HepG2 (cell line): Measurements from ENCODE around the gene TLE7. TPM values are rescaled to one million over a fixed set of nuclear protein-coding genes. Genes with fewer than 3 reads are reported as not detected.

ENCODE experiments used
- DMAP1 ChIP-seq: IDR thresholded peaks from 2 replicates; pipeline ENCODE4 v1.6.1; 2016
- ELF1 ChIP-seq: sonication (generic); formaldehyde crosslinking; IDR thresholded peaks from 2 replicates; pipeline ENCODE4 v1.4.0; 2020; ENCODE audit warnings: missing genetic modification reagents
- FOXK2 ChIP-seq: fragments of 450-650 bp; IDR thresholded peaks from 2 replicates; pipeline ENCODE4 v1.6.1; 2016
- GABPB1 ChIP-seq: IDR thresholded peaks from 2 replicates; pipeline ENCODE4 v1.6.1; 2016; ENCODE audit warnings: mild to moderate bottlenecking, missing genetic modification reagents, moderate library complexity, missing compliant biosample characterization
- HNF4G ChIP-seq, 2 experiments: sonication (generic) in 1 of 2; formaldehyde crosslinking in 1 of 2; IDR thresholded peaks; 2 replicates each; pipeline versions ENCODE4 v1.4.0 to v1.6.1; 2011 to 2020; ENCODE audit warnings: borderline replicate concordance in 2 of 2, low read depth in 2 of 2, mild to moderate bottlenecking in 2 of 2, low read length in 1 of 2, missing genetic modification reagents in 1 of 2, moderate library complexity in 1 of 2
- JUN ChIP-seq: sonication (generic); formaldehyde crosslinking; IDR thresholded peaks from 2 replicates; pipeline ENCODE4 v1.4.0; 2020; ENCODE audit warnings: mild to moderate bottlenecking, missing genetic modification reagents
- KAT2B ChIP-seq: fragments of 150-350 bp; IDR thresholded peaks from 2 replicates; pipeline ENCODE4 v1.6.1; 2014; ENCODE audit warnings: low read depth, low read length, borderline replicate concordance
- KLF6 ChIP-seq: IDR thresholded peaks from 2 replicates; pipeline ENCODE4 v1.8.0; 2016; ENCODE audit warnings: missing biosample characterization, missing genetic modification reagents
- MXI1 ChIP-seq: IDR thresholded peaks from 3 replicates; pipeline ENCODE4 v1.6.1; 2012; ENCODE audit warnings: low read depth, low read length, inconsistent platforms, borderline replicate concordance
- NFIB ChIP-seq: sonication (generic); formaldehyde crosslinking; IDR thresholded peaks from 2 replicates; pipeline ENCODE4 v1.9.0; 2021; ENCODE audit warnings: missing genetic modification reagents, mild to moderate bottlenecking, borderline replicate concordance
- PHF5A ChIP-seq: IDR thresholded peaks from one replicate; pipeline ENCODE4 v1.6.1; 2018; ENCODE audit warnings: low read depth, missing genetic modification reagents; ENCODE audit not compliant: unreplicated experiment
- U2AF2 ChIP-seq: fragments of 200-400 bp; formaldehyde crosslinking; IDR thresholded peaks from 2 replicates; pipeline ENCODE4 v1.6.1; 2017; ENCODE audit warnings: low read depth, mild to moderate bottlenecking, low read length
- YEATS2 ChIP-seq: sonication (generic); formaldehyde crosslinking; IDR thresholded peaks from 2 replicates; pipeline ENCODE4 v1.4.0; 2020; ENCODE audit warnings: missing genetic modification reagents, borderline replicate concordance
- ZNF614 ChIP-seq: IDR thresholded peaks from 2 replicates; pipeline ENCODE4 v1.6.1; 2018; ENCODE audit warnings: missing biosample characterization, missing genetic modification reagents, inconsistent platforms, borderline replicate concordance
- ZNF678 ChIP-seq: sonication (generic); formaldehyde crosslinking; IDR thresholded peaks from 2 replicates; pipeline ENCODE4 v1.4.0; 2020; ENCODE audit warnings: mild to moderate bottlenecking, missing genetic modification reagents
- polyA plus RNA-seq, 8 experiments: library from polyadenylated mRNA; depleted of rRNA in 3 of 8; stranded (reverse) in 7 of 8; unstranded in 1 of 8; fragments of >200 nt; fragmentation: Illumina TruSeq in 4 of 8; extraction: Trizol in 4 of 8; gene quantifications; 2 replicates each; pipeline versions ENCODE4 v1.2.1 to v1.2.3, GENCODE V29; 2011 to 2016; ENCODE audit warnings: low read depth in 4 of 8, missing spikeins in 1 of 8, mixed read lengths in 1 of 8; ENCODE audit not compliant: insufficient read depth in 1 of 8
- total RNA-seq, 5 experiments: library from RNA; depleted of rRNA; stranded (reverse); fragments of >200 nt; fragmentation: Illumina TruSeq; extraction: Trizol; gene quantifications; 2 replicates each; pipeline ENCODE4 v1.2.3, GENCODE V29; 2016; ENCODE audit warnings: low read depth in 1 of 5
- TF ChIP-seq, protein P1 (sequence below): sonication (generic); formaldehyde crosslinking; IDR thresholded peaks from 2 replicates; pipeline ENCODE4 v1.5.0; 2020; ENCODE audit warnings: missing genetic modification reagents
- TF ChIP-seq, protein P2 (sequence below): sonication (generic); IDR thresholded peaks from 2 replicates; pipeline ENCODE4 v1.6.1; 2016; ENCODE audit warnings: low read depth, borderline replicate concordance
- TF ChIP-seq, protein P3 (sequence below): sonication (generic); formaldehyde crosslinking; IDR thresholded peaks from 2 replicates; pipeline ENCODE4 v1.5.0; 2020; ENCODE audit warnings: missing genetic modification reagents, mild to moderate bottlenecking, borderline replicate concordance
- TF ChIP-seq, protein P4 (sequence below): IDR thresholded peaks from 2 replicates; pipeline ENCODE4 v1.6.1; 2016
- TF ChIP-seq, protein P5 (sequence below): sonication (generic); formaldehyde crosslinking; IDR thresholded peaks from 2 replicates; pipeline ENCODE4 v1.5.1; 2020; ENCODE audit warnings: mild to moderate bottlenecking, missing genetic modification reagents, borderline replicate concordance

Gene TLE7
- total and polyA plus RNA-seq, 2 of the 13 experiments (the other 11 are each of a cell fraction or from before 2014, with no cell fraction given): not detected

DNA sequence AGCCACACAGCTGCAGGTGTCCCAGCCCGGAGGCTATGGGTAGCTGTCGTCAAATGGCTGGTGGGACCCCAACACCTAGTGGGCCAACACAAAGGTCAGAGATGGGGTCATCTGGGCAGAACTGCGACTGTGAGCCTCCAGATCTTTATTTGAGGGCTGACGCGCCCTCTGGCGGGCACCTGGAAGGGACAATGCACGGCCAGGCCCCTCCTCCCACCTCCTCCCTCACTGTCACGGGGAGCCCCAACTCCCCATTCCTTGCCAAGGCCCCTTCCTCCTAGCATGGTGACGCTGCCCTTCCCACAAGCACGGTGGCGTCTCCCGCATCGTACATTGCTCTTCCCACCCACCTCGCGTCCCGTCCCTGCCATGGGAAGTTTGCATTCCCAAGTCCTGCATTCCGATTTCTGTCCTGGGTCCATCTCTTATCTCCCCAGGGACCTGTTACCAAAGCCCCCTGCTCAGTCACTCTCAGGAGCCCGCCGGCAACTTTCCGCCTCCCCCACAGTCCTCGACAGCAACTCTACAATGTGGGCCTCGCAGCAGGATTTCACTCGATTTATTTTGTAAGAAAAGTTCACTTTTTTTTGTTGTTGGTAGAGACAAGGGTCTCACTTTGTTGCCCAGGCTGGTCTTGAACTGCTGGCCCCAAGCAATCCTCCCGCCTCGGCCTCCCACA is 1.0 kb downstream of the TLE7 start (continued):
- TF ChIP-seq, protein P1, sequence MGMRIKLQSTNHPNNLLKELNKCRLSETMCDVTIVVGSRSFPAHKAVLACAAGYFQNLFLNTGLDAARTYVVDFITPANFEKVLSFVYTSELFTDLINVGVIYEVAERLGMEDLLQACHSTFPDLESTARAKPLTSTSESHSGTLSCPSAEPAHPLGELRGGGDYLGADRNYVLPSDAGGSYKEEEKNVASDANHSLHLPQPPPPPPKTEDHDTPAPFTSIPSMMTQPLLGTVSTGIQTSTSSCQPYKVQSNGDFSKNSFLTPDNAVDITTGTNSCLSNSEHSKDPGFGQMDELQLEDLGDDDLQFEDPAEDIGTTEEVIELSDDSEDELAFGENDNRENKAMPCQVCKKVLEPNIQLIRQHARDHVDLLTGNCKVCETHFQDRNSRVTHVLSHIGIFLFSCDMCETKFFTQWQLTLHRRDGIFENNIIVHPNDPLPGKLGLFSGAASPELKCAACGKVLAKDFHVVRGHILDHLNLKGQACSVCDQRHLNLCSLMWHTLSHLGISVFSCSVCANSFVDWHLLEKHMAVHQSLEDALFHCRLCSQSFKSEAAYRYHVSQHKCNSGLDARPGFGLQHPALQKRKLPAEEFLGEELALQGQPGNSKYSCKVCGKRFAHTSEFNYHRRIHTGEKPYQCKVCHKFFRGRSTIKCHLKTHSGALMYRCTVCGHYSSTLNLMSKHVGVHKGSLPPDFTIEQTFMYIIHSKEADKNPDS (CRISPR knock-in tag): no peak
- TF ChIP-seq DMAP1 (no peak), ZNF678 (0 out of 2 replicates have a peak, but pooled peaks have one; percentile 45), JUN (no peak), FOXK2 (no peak), ELF1 (no peak), YEATS2 (CRISPR knock-in tag) (no peak), U2AF2 (no peak), GABPB1 (CRISPR knock-in tag) (no peak), HNF4G (IDR thresholded peaks at IDR 0.05; ENCODE audit: borderline replicate concordance, low read depth, low read length) (0 out of 2 replicates have a peak, but pooled peaks have one; percentile 11), HNF4G (CRISPR knock-in tag; IDR thresholded peaks at IDR 0.05; ENCODE audit: borderline replicate concordance, low read depth) (no peak), NFIB (no peak), PHF5A (CRISPR knock-in tag) (no peak), MXI1 (no peak), KLF6 (CRISPR knock-in tag) (no peak), KAT2B (no peak), ZNF614 (CRISPR knock-in tag) (no peak)
- TF ChIP-seq, protein P2, sequence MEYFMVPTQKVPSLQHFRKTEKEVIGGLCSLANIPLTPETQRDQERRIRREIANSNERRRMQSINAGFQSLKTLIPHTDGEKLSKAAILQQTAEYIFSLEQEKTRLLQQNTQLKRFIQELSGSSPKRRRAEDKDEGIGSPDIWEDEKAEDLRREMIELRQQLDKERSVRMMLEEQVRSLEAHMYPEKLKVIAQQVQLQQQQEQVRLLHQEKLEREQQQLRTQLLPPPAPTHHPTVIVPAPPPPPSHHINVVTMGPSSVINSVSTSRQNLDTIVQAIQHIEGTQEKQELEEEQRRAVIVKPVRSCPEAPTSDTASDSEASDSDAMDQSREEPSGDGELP: no peak
- TF ChIP-seq, protein P3, sequence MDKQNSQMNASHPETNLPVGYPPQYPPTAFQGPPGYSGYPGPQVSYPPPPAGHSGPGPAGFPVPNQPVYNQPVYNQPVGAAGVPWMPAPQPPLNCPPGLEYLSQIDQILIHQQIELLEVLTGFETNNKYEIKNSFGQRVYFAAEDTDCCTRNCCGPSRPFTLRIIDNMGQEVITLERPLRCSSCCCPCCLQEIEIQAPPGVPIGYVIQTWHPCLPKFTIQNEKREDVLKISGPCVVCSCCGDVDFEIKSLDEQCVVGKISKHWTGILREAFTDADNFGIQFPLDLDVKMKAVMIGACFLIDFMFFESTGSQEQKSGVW: no peak
- TF ChIP-seq, protein P4, sequence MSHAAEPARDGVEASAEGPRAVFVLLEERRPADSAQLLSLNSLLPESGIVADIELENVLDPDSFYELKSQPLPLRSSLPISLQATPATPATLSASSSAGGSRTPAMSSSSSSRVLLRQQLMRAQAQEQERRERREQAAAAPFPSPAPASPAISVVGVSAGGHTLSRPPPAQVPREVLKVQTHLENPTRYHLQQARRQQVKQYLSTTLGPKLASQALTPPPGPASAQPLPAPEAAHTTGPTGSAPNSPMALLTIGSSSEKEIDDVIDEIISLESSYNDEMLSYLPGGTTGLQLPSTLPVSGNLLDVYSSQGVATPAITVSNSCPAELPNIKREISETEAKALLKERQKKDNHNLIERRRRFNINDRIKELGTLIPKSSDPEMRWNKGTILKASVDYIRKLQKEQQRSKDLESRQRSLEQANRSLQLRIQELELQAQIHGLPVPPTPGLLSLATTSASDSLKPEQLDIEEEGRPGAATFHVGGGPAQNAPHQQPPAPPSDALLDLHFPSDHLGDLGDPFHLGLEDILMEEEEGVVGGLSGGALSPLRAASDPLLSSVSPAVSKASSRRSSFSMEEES (CRISPR knock-in tag): no peak
- TF ChIP-seq, protein P5, sequence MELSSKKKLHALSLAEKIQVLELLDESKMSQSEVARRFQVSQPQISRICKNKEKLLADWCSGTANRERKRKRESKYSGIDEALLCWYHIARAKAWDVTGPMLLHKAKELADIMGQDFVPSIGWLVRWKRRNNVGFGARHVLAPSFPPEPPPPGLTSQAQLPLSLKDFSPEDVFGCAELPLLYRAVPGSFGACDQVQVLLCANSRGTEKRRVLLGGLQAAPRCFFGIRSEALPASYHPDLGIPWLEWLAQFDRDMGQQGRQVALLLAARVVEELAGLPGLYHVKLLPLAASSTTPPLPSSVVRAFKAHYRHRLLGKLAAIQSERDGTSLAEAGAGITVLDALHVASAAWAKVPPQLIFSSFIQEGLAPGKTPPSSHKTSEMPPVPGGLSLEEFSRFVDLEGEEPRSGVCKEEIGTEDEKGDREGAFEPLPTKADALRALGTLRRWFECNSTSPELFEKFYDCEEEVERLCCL (CRISPR knock-in tag): no peak
